ENCODE data around the gene F5. TPM values are rescaled to one million over a fixed set of nuclear protein-coding genes. Genes with fewer than 3 reads are reported as not detected.

F5 gene
- total and polyA plus RNA-seq, 5 donors: 4.0 to 16.5 (median 6.8) TPM

GRCh38 chr1:169485431-169486280 lies 100.6 kb downstream of the F5 start, which contains the start of gene SLC19A2:
TSS of gene SLC19A2 (minus strand) at chr1:169485944. CDS start at chr1:169485766, 178 bp downstream.
- DNase-seq (peak; percentile 100), ATAC-seq (peak; percentile 99)
- Histone ChIP-seq H3K9me3 (ENCODE audit: control insufficient read depth, low read length) (no peaks in the 10 kb centered on the region), H3K27me3 (ENCODE audit: control insufficient read depth, insufficient read depth) (no peaks in the 10 kb centered on the region), H3K4me3 (ENCODE audit: low read length) (peak within 1 kb of the TSS; percentile 98), H3K27ac (ENCODE audit: low read length) (peak within 1 kb of the TSS; percentile 99), H3K4me1 (ENCODE audit: control insufficient read depth, insufficient read depth, low read length) (no peaks in the 10 kb centered on the region)
- intact Hi-C loops (cut with DNase I): loop anchor here in 2 of 4 donors (10.0 kb wide), 1 partner anchor 59 kb away; no protein-coding TSS in a partner anchor
- WGBS: under 1% methylated on average over 85 of the region's 85 CpGs

GRCh38 chr1:169484683-169485430 lies 101.4 kb downstream of the F5 start:
- intact Hi-C loops (cut with DNase I): loop anchor here in 2 of 4 donors (10.0 kb wide), 1 partner anchor 60 kb away; no protein-coding TSS in a partner anchor
- no peaks in the 10 kb centered on the region for H3K4me1 ChIP-seq (ENCODE audit: control insufficient read depth, insufficient read depth, low read length)
- ATAC-seq (peak; percentile 45 to 61), DNase-seq (peak; percentile 56 to 77 (median 74))
- H3K27ac ChIP-seq (ENCODE audit: low read length): peak overlapping the region; percentile 99
- WGBS: 14% methylated on average over 15 of the region's 15 CpGs
- no peaks in the 10 kb centered on the region for H3K27me3 ChIP-seq (ENCODE audit: control insufficient read depth, insufficient read depth)
- no peaks in the 10 kb centered on the region for H3K9me3 ChIP-seq (ENCODE audit: control insufficient read depth, low read length)
- H3K4me3 ChIP-seq (ENCODE audit: low read length): peak overlapping the region; percentile 98

- ATAC-seq (no peak), DNase-seq (no peak)
- intact Hi-C loops (cut with DNase I): loop anchor here in 2 of 4 donors (10.0 kb wide), 1 partner anchor 61 kb away; no protein-coding TSS in a partner anchor
- Histone ChIP-seq H3K4me1 (ENCODE audit: control insufficient read depth, insufficient read depth, low read length) (no peaks in the 10 kb centered on the region), H3K27ac (ENCODE audit: low read length) (peak overlapping the region; percentile 93), H3K4me3 (ENCODE audit: low read length) (peak overlapping the region; percentile 98), H3K27me3 (ENCODE audit: control insufficient read depth, insufficient read depth) (no peaks in the 10 kb centered on the region), H3K9me3 (ENCODE audit: control insufficient read depth, low read length) (no peaks in the 10 kb centered on the region)
- 64% methylated on average over 4 of the region's 4 CpGs for WGBS
Observed at GRCh38 chr1:169484101-169484500, 102.2 kb downstream of the F5 start.

- peak in 1 of 3 donors; percentile 23 for DNase-seq
- intact Hi-C loops (cut with DNase I): loop anchor here in 2 of 4 donors (10.0 kb wide), 1 partner anchor 61 kb away; no protein-coding TSS in a partner anchor
- H3K9me3 ChIP-seq (ENCODE audit: control insufficient read depth, low read length): no peaks in the 10 kb centered on the region
- ATAC-seq: peak; percentile 8 to 13
- WGBS: 39% methylated on average over 5 of the region's 5 CpGs
- H3K27me3 ChIP-seq (ENCODE audit: control insufficient read depth, insufficient read depth): no peaks in the 10 kb centered on the region
- peak overlapping the region; percentile 98 for H3K4me3 ChIP-seq (ENCODE audit: low read length)
- no peaks in the 10 kb centered on the region for H3K4me1 ChIP-seq (ENCODE audit: control insufficient read depth, insufficient read depth, low read length)
- peak overlapping the region; percentile 75 for H3K27ac ChIP-seq (ENCODE audit: low read length)
Observed at GRCh38 chr1:169483500-169483966, 102.7 kb downstream of the F5 start.

GRCh38 chr1:169479363-169480066 lies 106.8 kb downstream of the F5 start:
- ATAC-seq: no peak
- DNase-seq: no peak
- no peaks in the 10 kb centered on the region for H3K27me3 ChIP-seq (ENCODE audit: control insufficient read depth, insufficient read depth)
- H3K4me3 ChIP-seq (ENCODE audit: low read length): no peak overlapping the region
- no peaks in the 10 kb centered on the region for H3K9me3 ChIP-seq (ENCODE audit: control insufficient read depth, low read length)
- intact Hi-C loops (cut with DNase I): loop anchor here in 2 of 4 donors (10.0 kb wide), 1 partner anchor 65 kb away; no protein-coding TSS in a partner anchor
- H3K27ac ChIP-seq (ENCODE audit: low read length): no peak overlapping the region
- peaks cover 1% of the 10 kb centered on the region for H3K4me1 ChIP-seq (ENCODE audit: control insufficient read depth, insufficient read depth, low read length)
- 80% methylated on average over 1 of the region's 1 CpG for WGBS

- Histone ChIP-seq H3K4me1 (ENCODE audit: control insufficient read depth, insufficient read depth, low read length) (peaks cover 1% of the 10 kb centered on the region), H3K27me3 (ENCODE audit: control insufficient read depth, insufficient read depth) (no peaks in the 10 kb centered on the region), H3K27ac (ENCODE audit: low read length) (no peak overlapping the region), H3K4me3 (ENCODE audit: low read length) (no peak overlapping the region), H3K9me3 (ENCODE audit: control insufficient read depth, low read length) (no peaks in the 10 kb centered on the region)
- DNase-seq (no peak), ATAC-seq (no peak)
- 92% methylated on average over 5 of the region's 5 CpGs for WGBS
- intact Hi-C loops (cut with DNase I): no loop called here
Observed at GRCh38 chr1:169478094-169478672, 108.1 kb downstream of the F5 start.

- Histone ChIP-seq H3K9me3 (ENCODE audit: control insufficient read depth, low read length) (no peaks in the 10 kb centered on the region), H3K4me1 (ENCODE audit: control insufficient read depth, insufficient read depth, low read length) (peaks cover 1% of the 10 kb centered on the region), H3K4me3 (ENCODE audit: low read length) (no peak overlapping the region), H3K27me3 (ENCODE audit: control insufficient read depth, insufficient read depth) (no peaks in the 10 kb centered on the region), H3K27ac (ENCODE audit: low read length) (no peak overlapping the region)
- intact Hi-C loops (cut with DNase I): no loop called here
- no peak for ATAC-seq
- no peak for DNase-seq
- 70% methylated on average over 3 of the region's 3 CpGs for WGBS
Observed at GRCh38 chr1:169475806-169476387, 110.4 kb downstream of the F5 start.

- Histone ChIP-seq H3K9me3 (ENCODE audit: control insufficient read depth, low read length) (no peaks in the 10 kb centered on the region), H3K4me1 (ENCODE audit: control insufficient read depth, insufficient read depth, low read length) (peaks cover 1% of the 10 kb centered on the region), H3K4me3 (ENCODE audit: low read length) (no peak overlapping the region), H3K27ac (ENCODE audit: low read length) (no peak overlapping the region), H3K27me3 (ENCODE audit: control insufficient read depth, insufficient read depth) (no peaks in the 10 kb centered on the region)
- DNase-seq: no peak
- intact Hi-C loops (cut with DNase I): no loop called here
- ATAC-seq: no peak
- WGBS: 91% methylated on average over 1 of the region's 1 CpG
Observed at GRCh38 chr1:169474302-169474995, 111.8 kb downstream of the F5 start.

- no peak overlapping the region for H3K4me3 ChIP-seq (ENCODE audit: low read length)
- DNase-seq (no peak), ATAC-seq (no peak)
- no peaks in the 10 kb centered on the region for H3K27me3 ChIP-seq (ENCODE audit: control insufficient read depth, insufficient read depth)
- H3K27ac ChIP-seq (ENCODE audit: low read length): no peak overlapping the region
- no peaks in the 10 kb centered on the region for H3K9me3 ChIP-seq (ENCODE audit: control insufficient read depth, low read length)
- intact Hi-C loops (cut with DNase I): no loop called here
- peaks cover 1% of the 10 kb centered on the region for H3K4me1 ChIP-seq (ENCODE audit: control insufficient read depth, insufficient read depth, low read length)
- WGBS: 91% methylated on average over 5 of the region's 5 CpGs
Observed at GRCh38 chr1:169473347-169473746, 112.9 kb downstream of the F5 start.
